Measurements from ENCODE around the gene CLDN7.

GRCh38 chr17:7242717-7243452 lies 19.4 kb downstream of the CLDN7 start:
- TF ChIP-seq EZH2 (IDR thresholded peaks at IDR 0.05) (no peak), POLR2AphosphoS5 (IDR thresholded peaks at IDR 0.05; ENCODE audit: borderline replicate concordance, low read depth, low read length) (peak; percentile 80)
